HEK293T (cell line): Measurements from ENCODE around the gene BID.

Experiments used
- ARNT ChIP-seq: fragments of 450-650 bp; IDR thresholded peaks from 2 replicates; pipeline ENCODE4 v1.6.1; 2017; ENCODE audit warnings: mild to moderate bottlenecking
- BHLHE40 ChIP-seq: fragments of 450-650 bp; IDR thresholded peaks from 2 replicates; pipeline ENCODE4 v1.6.1; 2016; ENCODE audit warnings: mild to moderate bottlenecking, moderate library complexity, borderline replicate concordance
- ELF4 ChIP-seq: fragments of 450-650 bp; IDR thresholded peaks from 2 replicates; pipeline ENCODE4 v1.6.1; 2017; ENCODE audit warnings: antibody characterized with exemption
- FOXM1 ChIP-seq: fragments of 450-650 bp; IDR thresholded peaks from 2 replicates; pipeline ENCODE4 v1.6.1; 2017; ENCODE audit warnings: mild to moderate bottlenecking, borderline replicate concordance

GRCh38 chr22:17787241-17787640 lies 13.0 kb upstream of the BID start:
- TF ChIP-seq ARNT (no peak), FOXM1 (no peak), BHLHE40 (no peak), ELF4 (no peak)
